ENCODE measurements around the gene SORCS2.

DNA sequence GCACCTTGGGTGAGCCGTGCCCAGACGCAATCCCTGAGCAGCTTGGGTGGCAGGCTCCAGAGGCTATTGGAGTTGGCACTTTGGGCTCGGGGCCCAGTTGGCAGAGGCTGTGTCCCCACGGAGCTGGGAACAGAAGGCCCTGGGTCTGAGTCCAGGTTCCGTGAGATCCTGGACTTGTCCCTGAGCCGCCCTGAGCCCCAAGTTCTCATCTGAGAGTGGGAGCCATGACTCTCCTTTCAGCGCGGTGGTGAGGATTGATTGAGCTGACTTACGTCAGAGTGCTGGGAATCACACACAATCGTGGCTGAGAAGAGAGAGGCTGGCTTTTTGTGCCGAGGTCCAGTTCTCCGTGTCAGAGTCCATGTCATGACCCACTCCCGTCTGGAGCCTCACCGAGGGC, 144.4 kb downstream of the SORCS2 start:
- TF ChIP-seq EZH2phosphoT487 (IDR thresholded peaks at IDR 0.05; ENCODE audit: insufficient read depth, low read depth), result no peak
- TF ChIP-seq EZH2 (IDR thresholded peaks at IDR 0.05; ENCODE audit: insufficient read depth, poor library complexity, severe bottlenecking), result no peak

All from GM23248 (cell line).